HG02623 (cell line): ENCODE measurements around the gene HDAC4.

ENCODE experiments used
- ATAC-seq: cut with Tn5 transposase; IDR thresholded peaks from one replicate; pipeline ENCODE4 v1.9.1; 2021; ENCODE audit warnings: moderate library complexity; ENCODE audit not compliant: unreplicated experiment

HDAC4 gene

DNA sequence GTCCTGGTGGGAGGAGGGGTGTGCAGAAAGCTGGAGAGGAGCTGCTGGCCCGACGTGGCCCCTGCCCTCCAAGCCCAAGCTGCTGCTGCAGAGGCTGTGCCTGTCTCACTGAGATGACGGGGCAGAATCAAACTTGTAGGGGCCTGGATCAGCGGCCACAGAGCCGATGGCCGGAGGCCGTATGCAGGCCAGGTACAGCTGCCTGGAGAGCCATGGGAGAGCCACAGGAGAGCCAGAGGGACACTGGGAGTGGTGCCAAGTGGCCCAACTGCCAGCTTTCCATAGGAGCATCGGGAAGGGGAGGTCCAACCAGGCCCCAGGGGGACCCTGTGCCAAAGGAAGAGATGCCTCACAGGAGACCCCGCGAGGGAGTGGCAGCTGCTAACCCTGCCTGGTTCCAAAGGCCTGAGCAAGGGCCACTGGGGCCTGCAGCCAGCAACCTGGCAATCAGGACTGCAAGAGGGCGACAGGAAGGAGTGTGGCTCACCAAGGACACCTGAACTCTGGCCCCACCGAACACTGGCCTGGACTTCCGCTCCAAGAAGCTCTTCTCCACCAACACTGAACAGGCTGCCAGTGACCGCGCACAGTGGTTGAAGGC is 70.7 kb downstream of the HDAC4 start:
- no peak for ATAC-seq

DNA sequence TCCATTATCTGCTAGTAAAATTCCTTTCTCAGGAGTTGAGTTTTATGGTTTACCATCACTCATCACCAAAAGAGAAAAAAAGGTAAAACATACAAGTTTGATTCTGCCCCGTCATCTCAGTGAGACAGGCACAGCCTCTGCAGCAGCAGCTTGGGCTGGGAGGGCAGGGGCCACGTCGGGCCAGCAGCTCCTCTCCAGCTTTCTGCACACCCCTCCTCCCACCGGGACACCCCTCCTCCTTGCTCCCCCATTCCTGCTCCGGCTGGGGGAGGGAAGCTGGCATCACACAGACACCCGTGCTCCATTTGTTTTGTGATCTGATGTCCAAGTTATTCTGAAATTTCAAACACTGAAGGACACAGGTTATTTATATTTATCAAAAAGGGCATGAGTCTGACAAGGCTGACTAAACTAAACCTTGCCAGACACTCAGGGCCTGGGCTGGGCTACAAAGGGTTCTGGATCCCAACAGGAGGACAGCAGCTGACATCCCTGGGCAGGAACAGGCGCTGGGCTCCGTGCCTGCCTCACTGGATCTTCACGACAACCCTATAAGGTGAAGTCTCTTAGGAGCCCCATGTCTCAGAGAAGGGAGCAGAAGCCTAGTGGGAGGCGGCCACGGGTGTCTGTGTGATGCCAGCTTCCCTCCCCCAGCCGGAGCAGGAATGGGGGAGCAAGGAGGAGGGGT is 71.4 kb downstream of the HDAC4 start:
- no peak for ATAC-seq

DNA sequence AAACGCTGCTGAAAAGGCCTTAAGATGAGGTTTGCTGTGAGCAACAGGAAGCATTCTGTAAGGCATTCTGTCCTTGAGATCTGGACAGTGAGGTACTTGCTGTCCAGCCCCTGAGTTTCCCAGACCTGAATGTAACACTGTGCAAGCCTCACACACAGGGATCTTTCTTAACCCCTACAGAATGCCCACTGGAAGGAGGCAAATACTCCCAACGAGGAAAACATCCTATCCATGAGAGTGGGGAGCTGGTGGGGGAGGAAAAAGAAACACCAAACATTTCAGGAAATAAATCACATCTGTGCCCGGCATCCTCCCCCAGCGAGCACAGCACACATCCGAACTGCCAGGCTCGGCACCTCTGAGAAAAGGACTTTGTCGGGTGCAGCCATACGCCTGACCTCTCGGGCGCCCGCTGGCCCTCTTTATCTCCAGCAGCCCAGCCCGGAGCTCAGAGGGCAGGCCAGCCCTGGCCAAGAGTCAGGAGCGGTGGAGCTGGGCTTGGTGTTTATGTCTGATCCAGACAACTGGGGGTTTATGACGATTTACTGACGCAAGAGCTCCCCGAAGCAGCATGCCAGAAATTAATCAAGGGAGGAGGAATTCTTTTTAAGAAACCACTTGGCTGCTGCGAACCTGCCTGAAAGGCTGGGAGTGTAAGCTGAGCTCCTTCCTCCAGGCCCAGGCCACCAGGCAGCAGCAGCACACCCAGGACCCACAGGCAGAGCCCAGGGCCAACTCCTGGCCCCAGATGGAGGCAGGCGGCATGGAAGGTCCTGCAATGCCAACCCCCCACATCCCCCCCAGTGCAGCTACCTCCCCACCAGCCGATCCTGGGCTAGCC is 72.2 kb downstream of the HDAC4 start:
- ATAC-seq = no peak

DNA sequence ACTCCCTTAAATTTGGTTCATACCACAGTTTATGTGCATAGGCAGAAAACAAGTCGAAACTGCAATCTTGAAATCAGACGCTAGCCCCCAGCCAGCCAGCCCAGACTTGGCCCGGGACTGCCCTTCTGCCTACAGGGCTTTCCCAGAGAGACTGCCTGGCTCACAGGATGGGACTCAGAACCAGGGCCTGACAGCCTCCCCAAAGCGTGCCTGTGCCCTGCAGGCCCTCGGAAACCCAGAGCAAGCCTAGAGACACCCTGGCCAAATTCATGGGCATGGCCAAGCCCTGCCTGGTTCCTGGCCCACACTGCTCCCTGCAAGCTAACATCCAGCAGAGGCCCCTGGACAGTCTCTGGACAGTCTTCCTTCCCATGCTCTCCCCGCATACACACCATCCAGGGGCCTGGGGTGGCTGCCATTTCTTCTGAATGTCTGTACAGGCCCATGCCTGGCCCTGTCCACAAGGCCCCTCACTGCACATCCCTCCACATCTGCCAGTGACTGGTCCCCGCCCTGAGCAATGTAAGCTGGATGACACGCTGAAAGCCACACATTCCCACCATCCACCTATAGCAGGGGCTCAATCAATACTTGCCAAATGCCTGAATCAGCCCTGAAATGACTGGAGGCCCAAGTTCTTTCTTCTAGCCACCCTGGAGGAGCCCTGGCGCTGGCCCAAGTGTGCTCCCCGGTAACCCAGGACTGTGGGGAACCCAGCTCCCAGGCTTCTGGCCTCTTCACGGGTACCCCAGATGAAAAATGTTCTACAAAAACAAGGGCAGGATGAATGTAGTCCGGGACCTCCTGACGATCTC is 73.1 kb downstream of the HDAC4 start:
- ATAC-seq = peak; percentile 15

DNA sequence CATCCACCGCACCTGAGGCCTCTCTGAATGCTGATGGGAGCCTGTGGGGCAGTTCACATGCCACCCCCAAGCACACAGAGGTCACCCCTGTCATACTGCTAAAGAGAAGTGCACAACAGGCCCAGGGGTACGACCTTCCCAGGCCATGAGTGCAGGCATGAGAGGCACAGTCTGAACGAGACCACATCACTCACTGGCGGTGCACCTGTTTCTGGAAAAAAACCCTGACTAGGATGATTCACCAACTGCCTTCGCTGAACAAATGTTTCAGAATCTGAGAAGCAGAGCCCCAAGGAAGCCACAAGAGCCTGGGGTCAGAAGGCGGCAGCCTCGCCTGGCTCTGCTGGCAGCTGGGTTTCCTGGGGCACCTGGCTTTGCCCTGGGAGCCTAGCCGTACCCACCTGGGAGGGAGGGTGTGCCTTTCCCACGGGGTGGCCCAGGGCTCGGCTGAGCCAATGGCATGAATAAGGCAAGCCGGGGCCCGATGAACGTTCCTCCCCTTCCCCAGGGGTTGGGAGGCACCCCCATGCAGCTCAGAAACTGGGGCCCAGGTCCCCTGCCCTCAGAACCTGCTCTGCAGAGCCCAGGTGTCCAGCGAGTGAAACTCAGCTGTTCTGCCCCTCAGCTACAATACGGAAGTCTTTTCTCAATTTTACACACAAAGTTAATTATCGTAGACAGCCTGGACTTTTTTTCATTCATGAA is 73.8 kb downstream of the HDAC4 start:
- ATAC-seq = peak; percentile 35

- no peak for ATAC-seq
Observed at GRCh38 chr2:239324456-239324855, 76.4 kb downstream of the HDAC4 start.

GRCh38 chr2:239323447-239323846 is 77.4 kb downstream of the HDAC4 start:
- ATAC-seq = no peak

- no peak for ATAC-seq
Observed at GRCh38 chr2:239322416-239323086, 78.3 kb downstream of the HDAC4 start.

GRCh38 chr2:239321596-239322415 is 79.0 kb downstream of the HDAC4 start:
- no peak for ATAC-seq

- ATAC-seq = no peak
Observed at GRCh38 chr2:239318790-239319661, 81.8 kb downstream of the HDAC4 start.

DNA sequence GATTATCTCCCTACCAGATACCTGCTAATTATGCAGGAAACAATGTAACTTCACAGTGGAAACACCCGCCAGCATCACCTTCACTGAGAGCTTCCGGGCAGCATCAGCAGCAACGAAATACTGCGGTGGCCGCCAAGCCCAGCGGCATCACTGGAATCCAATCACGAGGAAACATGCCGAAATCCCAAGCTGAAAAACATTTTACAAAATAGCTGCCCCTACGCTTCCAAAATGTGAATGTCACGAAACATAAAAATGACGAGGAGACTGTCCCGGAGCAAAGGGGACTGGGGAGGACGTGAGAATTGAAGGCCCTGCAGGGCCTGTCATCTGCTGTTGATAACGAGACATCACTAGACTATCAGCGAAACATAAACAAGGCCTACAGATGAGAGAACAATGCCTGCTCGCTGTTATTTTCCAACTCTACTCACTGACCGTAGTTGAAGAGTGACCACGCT is 82.6 kb downstream of the HDAC4 start:
- no peak for ATAC-seq

DNA sequence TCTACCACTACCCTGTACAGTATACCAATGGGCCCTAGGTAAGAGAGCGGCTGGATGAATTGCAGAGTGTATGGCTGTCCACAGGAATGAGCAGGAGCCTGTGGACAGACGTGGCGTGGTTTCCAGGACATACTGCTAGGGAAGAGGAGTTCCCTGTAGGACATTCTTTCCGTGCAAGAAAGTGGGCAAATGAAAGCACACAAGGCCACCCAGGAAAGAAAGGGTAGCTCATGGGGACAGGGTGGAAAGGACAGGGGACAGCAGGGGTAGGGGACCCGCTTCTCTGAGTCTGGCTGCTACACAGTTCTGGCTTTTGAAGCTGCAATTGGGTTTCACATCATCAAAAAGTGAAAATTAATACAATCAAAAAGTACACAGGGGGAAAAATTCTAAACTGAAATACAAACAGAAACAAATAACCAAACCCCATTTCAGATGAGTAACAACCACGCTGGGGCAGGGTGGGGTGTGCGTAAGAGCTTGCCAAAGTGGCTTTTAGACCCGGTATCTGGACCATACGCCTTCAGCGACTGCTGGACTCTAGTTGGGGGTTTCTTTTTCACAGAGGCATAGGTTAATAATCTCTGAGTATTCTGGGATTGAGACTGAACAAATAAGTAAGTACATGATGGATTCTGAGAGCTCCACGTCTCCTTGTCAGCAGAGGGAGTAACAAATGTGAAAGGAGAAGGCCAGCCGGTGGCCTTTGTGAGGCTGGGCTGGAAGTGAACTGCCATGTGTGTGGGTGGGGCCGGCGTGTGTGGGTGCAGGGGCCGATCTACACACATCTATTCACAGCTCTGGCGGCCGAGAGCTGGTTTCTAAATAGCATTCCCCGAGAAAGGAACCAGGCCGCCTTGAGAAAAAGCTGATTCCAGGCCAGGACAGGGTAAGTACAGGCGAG is 84.0 kb downstream of the HDAC4 start:
- no peak for ATAC-seq

DNA sequence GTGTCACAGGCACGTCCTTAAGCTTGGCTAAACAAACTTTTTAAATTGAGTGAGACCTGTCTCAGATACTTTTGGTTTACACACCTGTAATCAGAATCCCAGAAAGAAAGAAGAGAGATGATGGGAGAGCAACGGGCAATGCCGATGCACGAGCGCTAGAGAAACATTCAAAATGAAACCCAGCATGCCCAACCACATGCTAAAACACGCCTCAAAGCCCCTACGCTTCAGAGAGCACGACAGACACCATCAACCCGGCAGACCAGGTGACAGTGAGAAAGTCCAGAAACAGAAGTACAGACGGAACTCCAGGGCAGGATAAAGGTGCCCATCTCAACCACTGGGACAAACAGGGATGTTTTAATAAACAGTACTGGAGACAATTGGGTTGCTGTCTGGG is 85.5 kb downstream of the HDAC4 start:
- no peak for ATAC-seq

GRCh38 chr2:239313776-239314175 is 87.0 kb downstream of the HDAC4 start:
- ATAC-seq = no peak

DNA sequence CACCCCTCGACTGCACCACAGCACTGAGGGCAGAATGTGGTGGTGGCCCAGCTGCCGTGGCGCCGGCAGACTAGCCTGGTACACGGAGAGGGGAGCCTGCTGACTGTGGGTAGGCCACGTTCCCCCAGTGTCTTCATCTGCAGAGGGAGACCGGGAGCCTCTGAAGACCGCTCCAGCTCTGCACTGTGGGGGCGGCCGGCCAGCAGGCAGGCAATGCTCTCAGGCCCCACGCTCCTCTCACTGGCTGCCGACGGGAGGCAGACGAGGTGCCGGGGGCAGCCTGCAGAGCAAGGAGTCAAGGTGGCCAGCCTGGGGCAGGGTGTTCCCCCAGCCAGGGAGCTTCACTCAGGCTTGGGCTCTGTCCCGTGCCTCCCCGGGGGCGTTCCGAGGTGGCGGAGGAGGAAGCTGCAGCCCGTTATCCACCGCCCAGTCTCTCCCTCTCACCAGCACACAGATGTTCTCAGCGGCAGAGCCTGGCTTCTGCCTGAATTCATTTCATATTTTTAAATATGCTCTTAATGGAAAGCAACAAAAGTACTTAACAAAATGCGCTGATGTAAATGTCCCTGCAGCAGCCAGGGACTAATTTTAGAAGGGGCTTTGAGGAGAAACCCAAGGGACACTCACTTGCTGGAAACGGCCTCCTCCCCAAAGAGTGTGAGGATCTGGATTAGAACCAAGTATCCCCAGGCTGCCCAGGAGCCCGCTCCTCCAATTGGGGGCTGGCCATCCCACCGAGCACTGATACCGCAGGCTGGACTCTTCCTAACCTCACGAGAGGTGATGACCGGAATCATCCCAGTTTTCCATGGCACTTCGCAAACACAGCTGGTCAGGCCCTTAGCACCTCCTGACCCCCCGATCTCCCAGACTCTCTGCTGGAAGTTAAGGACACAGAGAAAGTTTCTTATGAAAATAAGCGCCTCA is 87.8 kb downstream of the HDAC4 start:
- no peak for ATAC-seq

DNA sequence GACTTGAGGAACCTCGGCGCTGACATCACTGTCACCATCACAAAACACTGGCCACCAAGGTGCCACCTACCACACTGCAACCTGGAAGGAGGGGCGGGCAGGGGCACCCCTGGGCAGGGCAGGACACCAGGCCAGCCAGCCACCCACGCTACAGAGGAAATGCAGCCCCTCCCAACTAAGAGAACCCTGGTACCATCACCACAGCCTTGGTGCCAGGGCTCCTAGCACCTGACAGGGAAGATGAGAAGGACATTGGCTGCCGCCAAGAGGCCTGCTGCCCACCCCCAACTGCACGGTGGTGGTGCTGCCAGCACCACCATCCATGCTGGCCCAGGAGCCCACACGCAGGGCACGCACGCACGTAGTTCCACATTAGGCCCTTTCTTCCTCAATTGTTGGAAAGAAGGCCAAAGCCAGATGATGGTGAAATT is 88.7 kb downstream of the HDAC4 start:
- ATAC-seq = no peak
